ENCODE measurements around the gene ZNF549. TPM values are rescaled to one million over a fixed set of nuclear protein-coding genes. Genes with fewer than 3 reads are reported as not detected.

ZNF549 gene
- total RNA-seq, result 3.5 and 4.7 TPM in 2 replicates

DNA sequence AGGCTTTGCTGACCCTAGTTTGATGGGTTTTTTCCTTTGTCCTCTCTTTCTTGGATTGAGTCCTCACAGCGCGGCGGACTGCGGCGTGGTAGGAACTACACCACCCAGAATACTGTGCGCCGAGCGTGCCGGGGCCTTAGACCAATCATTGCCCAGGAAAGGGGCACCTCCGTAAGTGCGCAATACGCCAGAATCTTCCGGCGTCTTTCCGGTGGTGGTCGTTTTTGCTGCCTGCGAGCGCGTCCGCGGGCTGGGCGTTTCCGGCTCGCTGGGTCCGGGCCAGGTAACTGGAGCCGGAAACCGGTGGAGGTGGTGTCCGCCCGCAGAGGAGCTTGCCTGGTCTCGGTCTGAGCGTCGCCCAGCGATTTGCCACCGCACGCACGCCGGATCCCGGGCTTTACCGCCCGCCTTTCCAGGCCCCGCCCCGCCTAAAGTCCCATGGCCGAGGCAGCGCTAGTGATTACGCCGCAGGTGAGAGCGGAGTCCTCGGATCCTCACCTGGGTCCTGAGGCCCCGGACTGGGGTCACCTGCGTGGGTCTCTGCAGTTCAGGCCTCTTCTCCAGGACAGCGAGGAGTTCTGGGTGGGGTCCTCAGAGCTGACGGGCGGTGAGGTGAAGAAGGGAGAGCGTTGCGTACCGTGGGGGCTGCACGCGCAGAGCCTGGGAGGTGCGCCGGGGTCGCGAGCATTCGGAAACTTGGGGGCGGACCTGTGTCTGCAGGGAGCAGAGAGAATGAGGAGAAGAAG is at the start of gene ZNF549:
Gene ZNF549 (plus strand): TSS at position 221 of the 746 bp plus-strand sequence. CDS start 218 bp downstream, at position 439.

DNA sequence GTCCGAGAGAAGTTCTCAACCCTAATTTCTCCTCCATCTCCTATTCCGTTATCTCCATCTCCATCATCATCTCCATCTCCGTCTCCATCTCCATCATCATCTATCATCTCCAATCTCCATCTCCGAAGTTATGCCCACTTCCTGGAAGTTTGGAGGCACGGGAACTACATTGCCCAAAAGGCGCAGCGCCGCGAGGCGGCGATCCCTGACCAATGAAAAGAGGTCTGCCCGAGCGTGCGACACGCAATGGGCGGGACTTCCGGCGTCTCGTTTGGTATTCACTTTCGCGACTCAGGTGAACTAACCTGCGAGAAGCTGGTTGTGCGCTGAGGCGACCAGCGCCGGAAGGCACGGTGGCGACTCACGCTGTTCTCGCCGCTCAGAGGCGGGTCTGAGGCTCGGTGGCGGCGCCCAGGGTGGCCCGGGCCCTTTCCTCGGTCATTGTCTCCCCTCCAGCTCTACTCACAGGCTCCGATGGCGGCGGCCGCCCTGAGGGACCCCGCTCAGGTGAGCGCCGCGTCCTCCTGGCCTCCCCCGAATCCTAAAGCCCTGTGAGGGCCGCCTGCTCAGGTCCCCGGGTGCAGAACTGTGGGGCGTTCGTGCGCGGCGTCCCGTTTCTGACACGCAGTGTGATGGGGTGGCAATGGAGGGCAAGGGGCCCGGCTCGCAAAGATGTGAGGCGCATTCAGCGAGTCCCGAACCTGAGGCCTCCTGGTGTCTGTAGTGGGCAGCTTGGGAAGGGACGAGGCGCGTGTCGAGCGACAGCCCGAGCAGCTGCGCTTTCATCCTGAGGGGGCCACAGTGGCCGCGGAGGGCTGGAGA is 39.5 kb upstream of the ZNF549 start, which contains the start of gene ZNF419:
Gene ZNF419 (plus strand): TSS at position 274 of the 822 bp plus-strand sequence. CDS start 201 bp downstream, at position 475.

DNA sequence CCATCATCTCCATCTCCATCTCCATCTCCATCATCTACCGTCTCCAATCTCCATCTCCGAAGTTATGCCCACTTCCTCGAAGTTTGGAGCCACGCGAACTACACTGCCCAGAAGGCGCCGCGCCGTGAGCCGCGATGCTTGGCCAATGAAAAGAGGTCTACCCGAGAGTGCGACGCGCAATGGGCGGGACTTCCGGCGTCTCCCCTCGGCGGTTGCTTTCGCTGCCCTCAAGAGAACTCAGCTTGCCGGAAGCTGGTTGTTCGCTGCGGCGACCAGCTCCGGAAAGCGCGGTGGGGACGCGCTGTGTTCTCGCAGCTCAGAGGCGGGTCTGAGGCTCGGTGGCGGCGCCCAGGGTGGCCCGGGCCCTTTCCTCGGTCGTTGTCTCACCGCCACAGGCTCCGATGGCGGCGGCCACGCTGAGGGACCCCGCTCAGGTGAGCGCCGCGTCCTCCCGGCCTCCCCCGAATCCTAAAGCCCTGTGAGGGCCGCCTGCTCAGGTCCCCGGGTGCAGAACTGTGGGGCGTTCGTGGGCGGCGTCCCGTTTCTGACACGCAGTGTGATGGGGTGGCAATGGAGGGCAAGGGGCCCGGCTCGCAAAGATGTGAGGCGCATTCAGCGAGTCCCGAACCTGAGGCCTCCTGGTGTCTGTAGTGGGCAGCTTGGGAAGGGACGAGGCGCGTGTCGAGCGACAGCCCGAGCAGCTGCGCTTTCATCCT is 27.3 kb upstream of the ZNF549 start, which contains the start of gene ZNF773:
Gene ZNF773 (plus strand): TSS at position 259 of the 716 bp plus-strand sequence. CDS start 143 bp downstream, at position 402.

DNA sequence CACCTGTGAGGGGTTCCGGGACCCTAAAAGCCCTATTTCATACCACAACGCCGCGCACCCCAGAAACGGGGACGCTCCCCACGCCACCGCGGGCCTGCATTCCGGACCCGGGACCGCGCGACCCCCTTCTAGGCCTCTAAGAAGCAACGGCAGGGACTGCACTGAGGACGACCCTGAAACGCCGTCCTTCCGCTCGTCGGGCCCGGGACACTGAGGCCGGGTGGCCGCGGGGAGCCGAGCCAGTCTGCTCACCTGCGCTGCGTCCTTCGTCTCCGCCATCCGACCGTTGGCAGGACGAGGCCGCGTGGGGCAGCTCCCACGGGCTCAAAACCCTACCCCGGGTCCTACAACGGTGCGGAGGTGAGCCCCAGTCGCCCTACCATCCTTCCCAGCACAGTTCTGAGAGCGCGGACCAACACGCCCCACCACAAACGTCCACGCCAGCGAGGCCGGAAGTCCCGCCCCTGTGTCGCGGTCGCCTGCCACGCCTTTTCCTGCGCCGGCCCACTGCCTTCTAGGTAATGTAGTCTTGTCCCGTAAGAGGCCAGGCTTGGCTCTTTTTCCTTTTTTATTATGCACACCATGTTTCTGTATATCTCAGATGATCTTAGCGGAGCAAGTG is 32.4 kb downstream of the ZNF549 start, which contains the start of gene ZNF550:
Gene ZNF550 (minus strand): TSS at position 460 of the 622 bp plus-strand sequence. CDS start 181 bp downstream, at position 279.

DNA sequence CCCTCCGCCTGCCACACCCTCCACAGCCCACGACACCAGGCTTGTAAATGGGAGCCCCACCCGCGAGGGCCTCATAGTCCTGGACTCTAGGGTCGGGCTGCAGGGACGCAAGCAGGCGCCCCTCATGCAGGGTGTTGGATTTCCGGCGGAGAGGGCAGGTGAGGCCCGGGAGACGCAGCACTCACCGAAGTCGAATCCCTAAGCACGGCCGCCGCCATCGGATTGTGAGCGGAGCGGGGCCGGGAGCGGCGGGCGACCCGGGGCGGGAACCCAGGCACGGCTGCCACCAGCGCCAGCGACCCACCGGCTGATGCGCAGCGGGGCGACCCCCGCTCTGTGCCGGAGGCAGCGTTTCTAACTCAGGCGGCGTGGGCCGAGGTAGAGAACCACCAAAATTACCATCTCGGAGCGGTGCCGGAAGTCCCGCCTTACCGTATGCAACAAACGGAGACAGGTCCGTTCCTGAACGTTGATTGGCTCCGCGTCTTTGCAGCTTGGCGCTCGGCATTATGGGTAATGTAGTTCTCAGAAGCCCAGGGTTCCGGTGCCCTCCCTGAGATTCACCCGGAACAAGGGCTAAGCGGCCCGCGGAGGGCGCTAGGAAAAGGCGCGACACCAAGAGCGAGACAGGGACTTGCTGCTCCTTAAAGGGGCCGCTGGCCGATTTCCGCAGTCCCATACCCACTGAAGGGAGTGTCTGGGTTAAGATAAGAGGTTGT is 51.5 kb downstream of the ZNF549 start, which contains the start of gene ZNF416:
Gene ZNF416 (minus strand): TSS at position 425 of the 719 bp plus-strand sequence. CDS start 207 bp downstream, at position 218.

DNA sequence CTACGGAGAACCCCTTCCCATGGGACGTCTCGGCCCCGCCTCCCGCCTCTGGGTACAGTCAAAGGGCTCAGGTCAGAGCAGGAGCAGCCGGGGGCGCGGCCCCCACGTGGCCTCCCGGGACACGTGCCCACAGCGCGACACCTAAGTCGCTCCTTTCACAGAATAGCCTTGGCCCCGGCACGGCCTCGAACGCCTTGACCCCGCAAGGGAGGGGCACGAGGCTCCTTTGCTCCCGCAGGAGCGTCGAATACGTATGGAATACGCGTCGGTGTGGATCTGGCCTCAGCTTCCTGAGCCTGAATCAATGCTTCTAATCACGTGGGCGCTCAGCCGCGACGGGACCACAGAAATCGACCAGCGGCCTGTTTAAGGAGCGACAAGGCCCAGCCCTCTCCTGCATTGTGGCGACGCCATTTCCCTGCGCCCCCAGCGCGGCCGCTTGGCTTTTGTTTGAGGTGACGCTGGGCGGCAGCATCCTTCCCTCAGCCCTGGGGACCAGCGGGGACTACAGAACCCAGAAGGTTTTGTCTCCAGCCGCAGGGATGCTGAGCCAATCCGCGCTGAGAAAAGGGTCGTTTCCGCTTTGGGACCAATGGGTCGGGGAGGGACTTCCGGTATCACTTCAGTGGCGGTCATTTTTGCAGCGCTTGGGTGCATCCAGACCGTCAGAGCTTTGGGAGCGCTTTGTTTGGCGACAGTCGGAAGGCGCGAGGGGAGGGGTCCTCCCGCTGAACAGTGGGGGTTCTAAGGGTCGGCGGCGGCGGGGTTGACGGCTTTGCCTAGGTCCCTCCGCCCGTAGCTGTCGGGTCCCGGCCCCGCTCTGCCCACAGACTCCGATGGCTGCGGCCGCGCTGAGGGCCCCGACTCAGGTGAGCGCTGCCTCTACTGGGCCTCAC is 56.6 kb downstream of the ZNF549 start, which contains the start of gene ZIK1:
Gene ZIK1 (plus strand): TSS at position 625 of the 896 bp plus-strand sequence. CDS start 212 bp downstream, at position 837.

DNA sequence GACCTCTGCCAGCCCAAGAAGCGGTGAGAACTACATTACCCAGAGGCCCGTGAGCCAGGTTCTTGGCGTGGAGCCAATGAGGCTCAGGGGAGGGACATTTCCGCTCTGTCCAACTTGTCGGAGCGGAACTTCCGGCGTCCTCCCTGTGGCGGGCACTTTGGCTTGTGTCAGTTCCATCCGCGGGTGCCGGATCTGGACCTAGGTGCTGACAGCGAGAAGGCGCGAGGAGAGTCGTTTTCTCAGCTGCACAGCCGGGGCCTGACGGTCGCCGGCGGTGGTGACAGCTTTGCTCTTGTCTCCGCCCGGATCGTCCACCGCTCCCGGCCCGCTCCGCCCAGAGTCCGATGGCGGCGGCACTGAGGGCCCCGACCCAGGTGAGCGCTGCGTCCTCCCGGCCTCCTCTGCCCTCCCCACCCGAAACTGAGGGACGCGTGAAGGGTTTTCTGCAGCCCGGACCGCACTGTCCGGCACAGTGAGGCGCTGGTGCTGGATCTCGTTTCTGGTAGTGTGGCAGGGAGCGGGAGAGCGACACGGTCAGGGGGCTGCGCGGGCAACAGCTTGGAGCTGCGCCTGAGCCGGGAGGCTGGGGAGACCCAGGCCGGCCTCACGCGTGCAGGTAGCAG is 72.7 kb downstream of the ZNF549 start, which contains the start of gene ZNF530:
Gene ZNF530 (plus strand): TSS at position 125 of the 623 bp plus-strand sequence. CDS start 4,461 bp downstream, outside the sequence.

Other genes with a start within 250 kb of the ZNF549 start
- gene ZNF460, start 246.9 kb upstream of the ZNF549 start, total RNA-seq, result 15.8 and 29.0 TPM in 2 replicates
- gene ZNF543, start 206.9 kb upstream of the ZNF549 start, total RNA-seq, result 4.4 and 4.7 TPM in 2 replicates
- 5.0 and 5.9 TPM in 2 replicates for gene ZNF304, start 176.1 kb upstream of the ZNF549 start, total RNA-seq
- gene TRAPPC2B, start 163.8 kb upstream of the ZNF549 start, total RNA-seq, result 18.6 and 29.0 TPM in 2 replicates
- 0.62 and 1.5 TPM in 2 replicates for gene ZNF547, start 163.8 kb upstream of the ZNF549 start, total RNA-seq
- gene ZNF548, start 137.5 kb upstream of the ZNF549 start, total RNA-seq, result 3.2 and 8.4 TPM in 2 replicates
- gene ZNF17, start 116.2 kb upstream of the ZNF549 start, total RNA-seq, result 1.9 and 3.3 TPM in 2 replicates
- gene ZNF749, start 92.0 kb upstream of the ZNF549 start, total RNA-seq, result 5.0 and 8.7 TPM in 2 replicates
- gene VN1R1, start 70.2 kb upstream of the ZNF549 start, total RNA-seq, result 0.49 TPM in 1 of 2 replicates, not detected in the other
- gene ZNF772, start 49.8 kb upstream of the ZNF549 start, total RNA-seq, result 7.7 and 8.0 TPM in 2 replicates
- gene ZNF419, start 39.6 kb upstream of the ZNF549 start, total RNA-seq, result 8.1 and 10.0 TPM in 2 replicates
- 6.4 and 11.6 TPM in 2 replicates for gene ZNF773, start 27.4 kb upstream of the ZNF549 start, total RNA-seq
- 3.5 and 5.5 TPM in 2 replicates for gene ZNF550, start 32.5 kb downstream of the ZNF549 start, total RNA-seq
- gene ZNF416, start 51.6 kb downstream of the ZNF549 start, total RNA-seq, result 2.2 and 3.0 TPM in 2 replicates
- 2.3 and 5.9 TPM in 2 replicates for gene ZIK1, start 56.8 kb downstream of the ZNF549 start, total RNA-seq
- 1.6 and 2.3 TPM in 2 replicates for gene ZNF530, start 72.5 kb downstream of the ZNF549 start, total RNA-seq
- 11.1 and 17.4 TPM in 2 replicates for gene ZNF134, start 86.9 kb downstream of the ZNF549 start, total RNA-seq
- gene ZNF211, start 105.8 kb downstream of the ZNF549 start, total RNA-seq, result 4.6 and 5.2 TPM in 2 replicates
- gene ZSCAN4, start 141.6 kb downstream of the ZNF549 start, total RNA-seq, result not detected in 2 replicates
- gene ZNF551, start 154.6 kb downstream of the ZNF549 start, total RNA-seq, result 3.6 and 5.9 TPM in 2 replicates
- gene ZNF154, start 181.8 kb downstream of the ZNF549 start, total RNA-seq, result 1.0 and 2.0 TPM in 2 replicates
- 3.6 and 4.5 TPM in 2 replicates for gene ZNF671, start 200.3 kb downstream of the ZNF549 start, total RNA-seq
- gene ZNF776, start 219.5 kb downstream of the ZNF549 start, total RNA-seq, result 5.6 and 6.0 TPM in 2 replicates
- gene ZNF586, start 242.3 kb downstream of the ZNF549 start, total RNA-seq, result 4.2 and 7.3 TPM in 2 replicates